ENCODE results near the gene PCNA. TPM values are rescaled to one million over a fixed set of nuclear protein-coding genes. Genes with fewer than 3 reads are reported as not detected.

PCNA gene
- total RNA-seq (10 to 100 TPM; 39.6 to 81.5 (median 45.9) TPM), polyA plus RNA-seq (100 to 1,000 TPM in 1 of 3 donors, 10 to 100 TPM in 2; 45.6 to 106 (median 90.0) TPM)
- long read RNA-seq, donor 1, transcript PCNA-201 (6 exons, 1,344 nt), result major isoform, 70 of 77 reads
- long read RNA-seq, donor 1, partial matches to known transcripts, result 5 of 77 reads
- long read RNA-seq, donor 1, other reads (novel, unspliced or antisense), result 0 of 77 reads
- long read RNA-seq, donor 2, transcript PCNA-201 (6 exons, 1,344 nt), result major isoform, 43 of 53 reads
- long read RNA-seq, donor 2, partial matches to known transcripts, result 8 of 53 reads
- long read RNA-seq, donor 2, other reads (novel, unspliced or antisense), result 0 of 53 reads

- peak; percentile 99 for DNase-seq
- H3K27me3 ChIP-seq (replicated peaks in 1 of 7), result no peaks in the 10 kb centered on the region
- no peaks in the 10 kb centered on the region for H3K9me3 ChIP-seq
- peak in 8 of 11 experiments; percentile 19 to 51 (median 35) for TF ChIP-seq CTCF (IDR thresholded peaks at IDR 0.05 in 8 of 11, conservative IDR thresholded peaks at IDR 0.05 in 3 of 11)
- TF ChIP-seq POLR2AphosphoS5 (IDR thresholded peaks at IDR 0.05), result peak; percentile 99 to 100 (median 100)
- TF ChIP-seq POLR2A (IDR thresholded peaks at IDR 0.05), result peak in 2 of 3 donors; percentile 68 to 95
- WGBS, 5 donors, result 0 to 1% (median 0%) methylated on average over 17 to 71 of the region's 71 CpGs
- intact Hi-C loops (cut with DNase I; ENCODE audit: low total_unique reads), result no loop called here
- peaks cover 16 to 63% (median 34%) of the 10 kb centered on the region in 6 donors for H3K4me1 ChIP-seq
- peak within 1 kb of the TSS; percentile 77 to 96 (median 91) for H3K4me3 ChIP-seq
- H3K36me3 ChIP-seq, result peaks cover 3 to 32% (median 24%) of the 10 kb centered on the region in 6 donors
- peak within 1 kb of the TSS; percentile 82 to 95 (median 92) for H3K27ac ChIP-seq
These were observed at the start of gene PCNA for GRCh38 chr20:5119435-5120184. Gene PCNA (minus strand): TSS chr20:5119958. CDS start chr20:5119798, 160 bp downstream.

GRCh38 chr20:5168651-5169396 lies 49.1 kb upstream of the PCNA start:
- no peaks in the 10 kb centered on the region for H3K27me3 ChIP-seq (replicated peaks in 1 of 7)
- 4 to 16% (median 8%) methylated on average over 3 of the region's 3 CpGs for WGBS, 5 donors
- DNase-seq, result no peak
- peaks cover 0 to 27% (median 2%) of the 10 kb centered on the region in 6 donors for H3K36me3 ChIP-seq
- TF ChIP-seq POLR2AphosphoS5 (IDR thresholded peaks at IDR 0.05) (peak; percentile 43 to 68 (median 51)), CTCF (IDR thresholded peaks at IDR 0.05 in 8 of 11, conservative IDR thresholded peaks at IDR 0.05 in 3 of 11) (no peak)
- peak overlapping the region in 1 of 8 donors; percentile 8 for H3K4me3 ChIP-seq
- peaks cover 20 to 98% (median 64%) of the 10 kb centered on the region in 6 donors for H3K4me1 ChIP-seq
- H3K27ac ChIP-seq, result peak overlapping the region in 7 of 8 donors; percentile 61 to 83 (median 73)
- no peaks in the 10 kb centered on the region for H3K9me3 ChIP-seq
- intact Hi-C loops (cut with DNase I; ENCODE audit: low total_unique reads), result no loop called here

GRCh38 chr20:5164645-5165625 lies 45.2 kb upstream of the PCNA start:
- TF ChIP-seq CTCF (IDR thresholded peaks at IDR 0.05 in 8 of 11, conservative IDR thresholded peaks at IDR 0.05 in 3 of 11) (no peak), POLR2A (IDR thresholded peaks at IDR 0.05) (no peak), POLR2AphosphoS5 (IDR thresholded peaks at IDR 0.05) (no peak)
- no peak for DNase-seq
- Histone ChIP-seq H3K36me3 (peaks cover 0 to 4% (median 0%) of the 10 kb centered on the region in 6 donors), H3K9me3 (no peaks in the 10 kb centered on the region), H3K27me3 (replicated peaks in 1 of 7) (no peaks in the 10 kb centered on the region), H3K4me1 (peaks cover 6 to 78% (median 37%) of the 10 kb centered on the region in 6 donors), H3K4me3 (no peak overlapping the region), H3K27ac (no peak overlapping the region)
- 67 to 78% (median 75%) methylated on average over 13 of the region's 13 CpGs for WGBS, 5 donors
- intact Hi-C loops (cut with DNase I; ENCODE audit: low total_unique reads), result no loop called here
